DMS79 treated with DMSO at 0.1 percent for 48 hours (cell line): Measurements from ENCODE around the gene ANKRD11.

Experiments used
- DNase-seq: peaks from one replicate; lab custom pipeline; 2025; lab: John Stamatoyannopoulos, UW

ANKRD11 gene

DNA sequence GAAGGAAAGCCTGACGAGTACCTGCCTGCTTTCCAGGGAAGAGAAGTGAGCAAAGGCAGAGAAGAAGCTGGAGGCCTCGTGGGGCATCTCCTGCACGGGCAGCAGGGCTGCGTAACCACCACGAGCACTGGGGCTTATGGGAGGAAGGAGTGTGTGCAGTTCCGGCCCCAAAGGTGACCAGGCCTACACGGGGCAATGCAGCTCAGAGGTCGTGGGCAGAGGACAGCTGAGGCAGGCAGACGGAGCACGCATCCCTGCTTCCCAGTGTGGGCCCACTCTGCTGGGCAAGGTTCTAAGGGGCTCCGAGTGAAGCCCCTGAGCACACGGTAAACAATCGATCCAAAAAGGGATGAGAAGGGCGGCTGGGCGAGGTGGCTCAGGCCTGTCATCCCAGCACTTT, 109.7 kb downstream of the ANKRD11 start:
- no peak for DNase-seq

DNA sequence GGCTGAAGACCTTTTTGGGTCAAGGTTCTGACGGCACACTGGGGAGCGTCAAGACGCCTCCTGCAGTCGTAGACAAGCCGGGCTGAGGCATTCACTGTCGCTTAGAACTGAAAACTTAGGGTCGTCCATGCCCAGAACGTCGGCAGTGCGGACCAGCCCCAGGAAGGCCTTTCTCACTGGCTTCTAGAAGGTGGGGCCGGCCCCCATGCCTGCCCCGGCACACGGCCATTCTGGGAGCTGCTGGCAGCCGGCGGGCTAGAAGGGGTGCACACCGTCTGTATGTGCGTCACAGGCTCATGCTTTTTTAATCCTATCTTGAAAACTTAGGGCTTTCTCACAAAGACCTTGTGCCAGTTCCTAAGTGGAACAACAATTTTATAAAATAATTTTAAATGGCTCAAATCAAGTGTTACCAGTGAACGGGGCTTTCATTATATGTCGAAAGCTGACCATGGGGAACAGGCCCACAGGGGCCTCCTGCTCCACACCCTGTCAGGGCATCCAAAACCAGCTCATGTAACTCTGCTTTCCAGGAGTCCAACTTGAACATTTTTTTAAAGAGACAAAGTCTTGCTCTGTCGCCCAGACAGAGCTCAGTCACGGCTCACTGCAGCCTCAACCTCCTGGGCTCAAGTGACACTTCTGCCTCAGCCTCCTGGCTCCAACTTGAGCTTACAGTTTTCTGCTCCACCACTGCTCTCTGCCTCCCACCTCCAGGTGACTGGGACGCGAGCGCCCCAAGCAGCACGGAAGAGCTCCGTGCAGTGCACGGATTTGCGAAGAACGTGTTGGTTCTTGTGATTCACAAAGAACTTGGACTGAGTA, 111.2 kb downstream of the ANKRD11 start:
- peak; percentile 54 for DNase-seq

DNA sequence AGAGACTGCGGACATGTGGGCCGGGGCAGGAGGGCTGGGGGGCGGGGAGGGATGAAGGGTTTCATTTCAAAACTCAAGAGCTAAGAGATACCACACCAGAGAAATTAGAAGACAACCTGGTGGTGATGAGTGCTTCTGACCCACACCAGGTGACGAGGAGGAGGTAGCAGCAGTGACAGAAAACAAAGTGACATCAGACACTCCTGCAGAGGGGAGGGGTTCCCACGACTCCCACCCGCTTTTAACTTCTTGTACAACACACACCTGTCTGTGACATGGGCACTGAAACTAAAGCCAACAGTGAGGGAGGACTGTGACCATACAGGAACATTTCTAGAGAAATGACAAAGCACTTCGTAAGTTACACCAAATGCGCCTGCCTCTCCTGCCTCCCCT, 112.9 kb downstream of the ANKRD11 start:
- DNase-seq, result no peak

DNA sequence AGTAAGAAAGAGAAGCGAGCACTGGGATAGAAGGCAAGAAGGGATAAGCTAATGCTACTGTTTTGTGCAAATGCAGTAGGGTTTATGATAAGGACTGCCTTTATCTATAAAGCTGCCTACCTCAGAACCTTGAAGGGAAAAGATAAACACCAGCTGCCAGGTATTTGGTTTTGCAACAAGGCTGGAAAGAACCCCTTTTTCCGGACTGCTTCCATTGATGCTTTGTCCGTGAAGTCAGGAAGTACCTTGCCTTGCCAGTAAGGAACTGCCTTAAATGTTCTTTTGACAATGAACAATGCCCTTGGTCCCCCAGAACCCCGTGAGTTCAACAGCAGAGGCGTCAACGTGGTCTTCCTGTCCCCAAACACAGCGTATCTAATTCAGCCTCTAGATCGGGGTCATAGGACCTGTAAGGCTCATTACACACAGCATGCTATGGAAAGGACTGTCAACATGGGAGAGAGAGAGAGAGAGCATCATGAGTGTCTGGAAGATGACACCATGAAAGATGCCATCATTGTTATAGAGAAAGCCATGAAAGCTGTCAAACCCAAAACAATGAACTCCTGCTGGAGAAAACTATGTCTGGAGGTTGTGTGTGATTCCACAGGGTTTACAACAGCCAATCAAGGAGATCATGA, 113.4 kb downstream of the ANKRD11 start:
- no peak for DNase-seq

DNA sequence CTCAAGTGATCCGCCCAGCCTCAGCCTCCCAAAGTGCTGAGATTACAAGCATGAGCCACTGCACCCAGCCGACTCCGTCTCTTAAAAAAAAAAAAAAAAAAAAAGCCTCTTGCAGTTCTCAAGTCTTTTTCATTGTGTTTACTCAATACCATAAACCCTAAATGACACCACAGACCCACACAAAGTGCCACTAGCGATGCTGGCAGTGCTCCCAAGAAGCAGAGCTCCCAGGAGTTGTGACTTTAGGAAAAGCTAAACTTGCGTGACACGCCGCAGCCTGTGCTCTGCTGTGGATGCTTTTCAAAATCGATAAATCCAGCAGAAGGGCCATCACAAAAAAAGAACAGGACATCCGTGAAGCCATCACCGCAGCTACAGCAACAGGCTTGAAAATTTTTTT, 114.7 kb downstream of the ANKRD11 start:
- DNase-seq, result peak; percentile 41

DNA sequence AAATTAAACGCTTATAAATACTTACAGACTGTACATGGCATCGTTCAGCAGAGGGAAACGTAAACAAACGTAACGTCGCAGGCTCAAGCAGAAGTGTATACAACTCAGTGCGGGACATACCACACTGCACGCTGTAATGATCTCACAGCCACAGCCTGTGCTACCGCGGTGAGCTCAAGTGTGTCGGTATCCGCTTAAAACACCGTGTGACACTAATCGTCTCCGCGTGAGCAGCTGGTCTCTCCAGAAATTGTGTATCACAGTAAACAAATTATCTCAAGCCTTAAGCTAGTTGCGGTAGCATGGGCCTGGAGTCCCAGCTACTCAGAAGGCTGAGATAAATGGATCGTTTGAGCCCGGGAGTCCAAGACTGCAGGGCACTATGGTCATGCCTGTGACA, 115.3 kb downstream of the ANKRD11 start:
- peak; percentile 31 for DNase-seq

DNA sequence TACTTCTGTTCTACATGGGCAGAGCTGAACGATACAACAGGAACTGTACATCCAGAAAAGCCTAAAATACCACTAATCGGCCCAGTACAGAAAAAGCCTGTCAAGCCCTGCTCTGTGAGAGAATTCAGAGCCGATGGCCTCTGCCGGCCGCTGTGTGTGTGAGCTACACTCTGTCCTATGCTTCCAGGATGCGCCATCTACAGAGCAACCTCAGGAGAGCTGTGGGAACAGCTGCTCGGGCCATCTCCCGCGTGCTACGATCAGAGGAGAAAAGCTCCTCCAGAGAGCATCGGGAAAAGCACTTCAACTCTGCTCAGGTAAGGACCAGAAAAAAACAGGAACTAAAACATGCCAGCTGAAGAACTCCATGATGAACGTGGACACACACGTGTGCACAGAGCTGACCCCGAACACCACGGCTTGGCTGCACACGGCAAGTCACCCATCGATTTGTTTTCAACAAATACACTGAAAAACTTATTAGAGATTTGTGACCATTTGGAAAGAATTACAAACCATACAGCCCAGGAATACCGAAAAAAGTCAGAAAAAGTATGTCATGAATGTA, 115.9 kb downstream of the ANKRD11 start:
- DNase-seq, result peak; percentile 50

DNA sequence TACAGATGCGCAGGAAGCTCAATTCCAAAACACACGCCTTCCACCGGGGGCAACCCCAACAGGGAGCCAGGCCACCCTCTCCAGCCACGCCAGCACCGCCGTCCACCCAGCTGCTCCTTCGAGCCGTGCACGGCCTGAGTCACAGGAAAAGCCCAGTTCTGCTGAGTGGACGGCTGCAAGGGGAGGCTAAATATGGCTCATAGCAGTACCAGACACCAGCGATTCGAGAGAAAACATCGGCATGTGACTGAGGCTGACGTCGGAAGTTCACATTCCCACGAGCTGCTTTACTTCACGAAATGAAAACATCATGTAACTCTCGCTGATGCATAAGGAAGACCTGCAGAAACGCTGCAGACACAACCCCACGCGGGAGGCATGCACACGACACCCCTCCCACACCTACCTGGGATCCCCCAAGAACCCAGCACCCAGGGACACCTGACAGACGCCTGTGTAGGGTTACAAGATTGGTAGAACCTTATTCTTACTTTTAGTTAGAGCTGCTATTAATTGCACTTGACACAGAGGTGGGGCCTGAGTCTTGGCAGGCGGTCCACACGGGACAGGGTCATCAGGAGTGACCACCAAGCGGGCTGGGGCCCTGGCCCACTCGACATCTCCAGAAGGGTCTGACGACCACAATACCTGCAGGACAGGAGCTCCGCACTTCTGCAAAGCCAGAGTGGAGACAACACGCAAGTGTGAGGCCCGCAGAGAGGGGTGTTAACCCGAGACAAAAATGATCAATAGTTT, 116.8 kb downstream of the ANKRD11 start:
- DNase-seq, result no peak

DNA sequence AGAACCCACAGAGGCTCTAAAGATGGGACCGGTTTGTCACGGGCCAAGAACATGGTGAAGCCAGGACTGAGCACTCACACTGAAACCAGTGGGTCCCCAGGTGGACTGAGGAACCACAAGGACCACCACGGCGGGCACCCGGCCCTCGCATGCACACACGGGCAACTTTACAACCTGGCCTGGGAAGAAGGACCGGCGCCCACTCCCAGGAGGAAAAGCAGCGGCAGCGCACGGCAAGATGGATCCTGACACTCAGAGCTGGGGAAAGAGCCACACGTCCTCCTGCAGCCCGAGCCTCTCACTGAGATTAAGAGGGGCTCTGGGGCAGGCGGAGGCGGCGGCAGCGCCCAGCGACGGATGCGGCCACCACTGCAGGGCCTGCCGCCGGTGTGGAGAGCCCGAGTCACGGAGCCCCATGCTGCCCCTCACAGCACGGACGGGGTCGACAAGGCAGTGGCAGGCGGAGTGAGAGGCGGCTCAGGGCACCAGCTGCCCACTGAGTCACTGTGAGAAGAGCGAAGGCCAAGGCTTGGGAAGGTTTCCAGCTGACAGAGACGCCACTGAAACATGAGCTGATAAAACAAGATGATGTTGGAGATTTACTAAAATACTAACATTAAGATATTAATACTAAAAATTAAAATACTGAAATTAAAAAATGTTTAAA, 118.3 kb downstream of the ANKRD11 start:
- DNase-seq, result no peak

DNA sequence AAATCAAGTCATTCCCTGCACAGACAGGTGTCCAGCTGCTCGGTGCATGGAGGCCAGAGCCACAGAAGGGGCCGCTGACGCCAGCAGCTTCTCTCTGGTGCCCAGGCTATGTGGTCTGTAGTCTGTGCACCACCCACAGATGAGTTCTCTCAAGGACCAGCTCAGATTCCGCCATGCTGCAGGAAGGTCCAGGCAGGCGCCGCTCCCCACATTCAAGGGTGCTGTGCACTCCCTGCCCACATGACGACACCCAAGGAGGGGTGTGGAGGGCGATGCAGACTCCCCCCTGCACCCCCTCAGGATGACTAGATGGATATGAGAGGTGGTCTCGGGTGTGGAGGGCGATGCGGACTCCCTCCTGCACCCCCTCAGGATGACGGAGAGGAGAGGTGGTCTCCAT, 119.0 kb downstream of the ANKRD11 start:
- DNase-seq, result no peak

DNA sequence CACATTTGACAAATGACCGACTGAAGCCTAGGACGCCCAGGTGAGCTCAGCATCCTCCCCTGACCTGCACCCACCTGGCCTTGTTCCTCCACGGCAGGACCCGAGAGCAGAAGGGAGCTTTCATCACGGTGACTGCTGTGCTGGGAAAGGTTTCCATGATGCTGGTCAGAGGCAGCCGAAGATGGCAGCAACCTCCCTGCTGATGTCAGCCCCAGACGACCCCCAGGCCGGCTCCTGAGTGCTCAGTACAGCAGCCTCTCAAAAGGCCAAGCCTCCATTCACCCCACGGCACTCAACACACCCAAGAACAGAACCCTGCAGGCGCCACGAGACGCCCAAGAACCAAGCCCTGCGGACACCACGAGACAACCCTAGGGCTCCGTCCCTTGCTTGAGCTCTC, 119.8 kb downstream of the ANKRD11 start:
- DNase-seq, result no peak

DNA sequence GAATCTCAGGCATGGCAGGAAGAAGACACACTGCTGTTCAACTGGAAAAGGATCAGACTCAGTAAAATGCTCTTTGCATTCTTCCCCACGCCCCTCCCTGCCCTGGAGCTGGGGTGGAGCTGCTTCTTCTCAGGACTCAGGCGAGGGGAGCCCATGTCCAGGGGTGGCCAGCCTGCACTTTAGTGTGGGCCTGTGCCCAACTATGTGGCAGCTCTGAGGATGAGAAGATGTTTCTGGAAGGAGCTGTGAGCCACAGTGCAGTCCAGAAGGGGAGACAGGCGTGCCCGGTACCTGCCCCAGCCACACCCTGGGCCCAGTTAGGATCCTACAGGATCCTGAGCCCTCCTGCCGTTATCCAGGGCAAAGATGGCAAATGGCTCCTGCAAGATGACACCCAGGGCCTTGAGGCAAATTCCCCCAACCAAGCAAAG, 120.3 kb downstream of the ANKRD11 start:
- DNase-seq, result no peak

DNA sequence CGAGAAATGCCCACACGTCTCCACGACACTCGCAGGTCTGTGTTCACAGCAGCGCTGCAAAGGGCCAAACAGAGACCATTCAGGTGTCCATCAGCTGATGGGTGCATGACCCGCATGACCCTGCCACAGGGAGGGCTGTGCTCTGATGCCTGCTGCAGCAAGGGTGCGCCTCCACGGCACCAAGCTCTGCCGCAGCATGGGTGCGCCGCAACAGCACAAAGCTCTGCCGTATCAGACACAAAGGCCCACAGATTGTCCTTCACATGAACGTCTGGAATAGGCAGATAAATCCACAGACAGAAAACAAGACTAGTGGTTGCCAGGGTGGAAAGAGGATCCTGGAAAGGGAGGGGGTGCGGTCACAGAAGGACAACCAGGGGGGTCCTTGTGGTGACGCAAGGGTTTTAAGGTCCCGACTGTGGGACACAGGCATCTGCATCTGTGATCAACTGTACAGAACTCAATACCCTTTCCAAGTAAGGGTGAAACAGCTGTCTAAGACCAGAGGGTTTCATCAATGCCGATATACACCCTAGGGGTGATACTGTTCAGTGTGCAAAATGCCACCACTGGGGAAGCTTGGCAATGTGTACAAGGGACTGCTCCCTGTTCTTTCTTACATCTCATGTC, 121.0 kb downstream of the ANKRD11 start:
- DNase-seq, result no peak

DNA sequence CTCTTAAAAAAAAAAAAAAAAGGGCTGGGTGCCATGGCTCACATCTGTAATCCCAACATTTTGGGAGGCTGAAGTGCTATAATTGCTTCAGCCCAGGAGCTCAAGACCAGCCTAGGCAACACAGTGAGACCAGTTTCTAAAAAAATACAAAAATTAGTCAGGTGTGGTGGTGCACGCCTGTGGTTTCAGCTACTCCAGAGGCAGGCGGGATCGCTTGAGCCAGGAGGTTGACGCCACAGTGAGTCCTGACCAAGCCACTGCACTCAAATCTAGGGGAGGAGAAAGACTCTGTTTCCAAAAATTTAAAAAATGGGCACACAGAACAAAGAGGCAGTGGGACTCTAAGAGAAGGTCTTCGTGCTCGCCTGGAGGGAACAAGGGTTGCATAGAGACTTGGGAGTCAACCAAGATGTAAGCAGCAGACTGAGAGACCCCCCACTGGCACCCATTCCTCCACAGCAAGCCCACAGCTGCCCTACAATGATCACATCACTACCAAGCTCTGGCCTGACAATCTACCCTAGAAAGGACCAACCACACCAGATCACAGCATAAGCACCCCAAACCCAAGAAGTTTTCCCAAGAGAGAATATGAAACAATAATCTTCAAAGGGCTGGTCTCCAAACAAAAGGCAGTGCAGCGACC, 121.6 kb downstream of the ANKRD11 start:
- no peak for DNase-seq

DNA sequence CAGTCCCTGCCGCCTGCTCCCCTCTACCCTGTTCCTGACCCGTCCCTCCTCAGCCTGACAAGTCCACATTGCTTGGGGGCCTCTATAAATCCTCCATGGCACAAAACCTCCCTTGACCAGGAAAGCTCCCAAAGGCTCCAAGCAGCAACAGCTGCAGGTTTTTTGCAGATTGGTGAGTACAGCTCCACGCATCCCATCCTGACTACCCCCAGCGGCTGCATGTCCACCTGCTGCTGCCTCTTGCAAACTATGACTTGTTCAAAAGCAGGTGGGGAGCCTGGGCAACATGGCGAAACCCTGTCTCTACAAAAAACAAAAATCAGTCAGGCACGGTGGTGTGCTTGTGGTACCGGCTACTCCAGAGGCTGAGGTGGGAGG, 122.8 kb downstream of the ANKRD11 start:
- no peak for DNase-seq

DNA sequence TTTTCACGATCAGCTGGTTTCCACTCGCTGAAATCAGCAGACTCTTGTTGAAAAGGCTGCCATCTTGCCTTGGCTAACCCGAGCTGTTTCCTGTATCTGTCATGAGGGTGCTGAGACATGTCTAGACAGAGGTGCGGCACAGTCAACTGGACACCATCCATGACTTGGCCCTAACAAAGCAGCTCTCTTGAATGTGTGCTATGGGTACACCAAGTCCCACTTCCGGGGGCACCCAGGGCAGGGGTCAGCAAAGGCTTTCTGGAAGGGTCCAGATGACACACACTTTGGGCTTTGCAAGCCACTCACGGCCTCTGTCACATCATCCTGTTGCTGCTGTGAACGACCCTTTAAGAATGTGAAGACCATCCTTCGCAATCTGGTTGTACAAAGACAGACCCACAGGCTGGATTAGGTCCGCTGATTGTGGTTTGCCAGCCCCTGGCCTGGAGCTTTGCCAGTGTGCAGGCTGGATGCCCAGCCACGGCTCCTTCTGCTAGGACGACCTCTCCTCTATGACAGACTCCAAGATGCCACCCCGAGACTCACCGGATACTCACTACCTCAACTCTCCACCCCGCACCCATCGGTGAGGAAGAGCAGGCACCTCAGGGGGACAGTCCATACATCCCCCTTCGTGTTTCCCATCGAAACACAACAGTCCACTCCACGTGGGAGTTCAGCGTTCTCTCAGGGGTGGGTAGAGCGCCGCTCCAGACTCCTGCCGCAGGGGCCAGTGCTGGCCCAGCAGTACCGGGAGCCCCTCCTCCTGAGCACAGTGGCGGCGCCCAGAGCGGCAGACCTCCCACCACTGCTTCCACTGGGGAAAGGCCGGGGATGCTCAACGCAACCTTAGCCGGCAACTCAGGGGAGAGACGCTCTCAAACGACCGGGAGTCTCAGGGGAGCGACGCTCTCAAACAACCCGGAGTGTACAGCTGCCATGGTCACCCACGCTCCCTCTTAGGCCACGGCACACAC, 123.5 kb downstream of the ANKRD11 start:
- peak; percentile 8 for DNase-seq

DNA sequence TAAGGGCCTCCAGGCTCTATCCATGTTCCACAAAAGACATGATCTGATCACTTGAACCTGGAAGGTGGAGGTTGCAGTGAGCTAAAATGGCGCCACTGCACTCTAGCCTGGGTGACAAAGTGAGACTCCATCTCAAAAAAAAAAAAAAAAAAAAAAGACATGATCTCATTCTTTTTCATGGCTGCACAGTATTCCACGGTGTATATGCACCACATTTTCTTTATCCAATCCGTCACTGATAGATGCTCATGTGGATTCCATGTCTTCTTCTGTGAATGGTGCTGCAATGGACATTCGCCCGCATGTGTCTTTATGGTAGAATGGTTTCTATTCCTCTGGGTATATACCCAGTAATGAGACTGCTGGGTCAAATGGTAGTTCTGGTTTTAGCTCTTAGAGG, 124.4 kb downstream of the ANKRD11 start:
- no peak for DNase-seq

DNA sequence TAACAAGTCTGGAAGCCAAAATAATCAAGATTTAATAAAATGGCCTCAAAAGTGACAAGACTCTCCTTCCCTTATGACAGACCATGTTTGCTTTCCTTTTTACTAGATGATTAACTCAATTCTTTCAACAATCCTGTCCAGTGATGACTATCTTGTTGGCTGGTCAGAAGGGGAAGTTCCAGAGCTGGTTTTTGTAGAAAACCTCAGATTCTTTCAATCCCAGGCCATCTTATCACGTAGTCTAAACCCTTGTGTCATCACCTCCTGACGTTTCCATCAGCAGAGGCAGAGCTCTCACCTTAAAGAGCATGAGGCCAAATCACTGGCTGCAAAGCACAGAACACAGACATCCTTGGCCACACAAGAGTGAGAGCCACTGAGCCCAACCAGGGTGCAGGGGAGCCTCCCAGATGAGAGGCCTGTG, 125.3 kb downstream of the ANKRD11 start:
- no peak for DNase-seq

DNA sequence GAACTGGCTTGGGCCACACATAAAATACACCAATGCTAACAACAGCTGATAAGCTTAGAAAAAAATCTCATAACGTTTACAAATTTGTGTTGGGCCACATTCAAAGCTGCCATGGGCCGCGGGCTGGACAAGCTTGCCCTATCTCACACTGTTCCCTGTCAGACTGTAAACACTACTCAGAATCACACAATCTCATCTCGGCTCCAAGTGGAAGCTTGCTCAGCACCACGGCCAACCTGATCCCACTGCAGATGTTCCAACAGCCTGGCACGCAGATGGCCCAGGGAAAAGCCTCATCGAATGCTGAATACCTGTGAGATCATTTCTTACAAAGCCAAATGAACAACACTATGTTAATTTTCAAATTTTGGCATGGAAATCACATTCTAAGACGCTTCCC, 125.8 kb downstream of the ANKRD11 start:
- no peak for DNase-seq
